DND-41 (cell line): ENCODE measurements around the gene TCP11.

ENCODE experiments used
- ATAC-seq: fragments of 200-7000 bp; cut with Tn5 transposase; 3 replicates; pipeline ENCODE4 v1.9.1; 2021; ENCODE audit warnings: low read depth; ENCODE audit not compliant: insufficient read depth
- DNase-seq: peaks from one replicate; pipeline ENCODE4 v3.0.0-alpha.2; 2020
- H2AFZ ChIP-seq: 2 replicates; pipeline ENCODE4 v1.6.0; 2012; ENCODE audit warnings: low read depth, low read length
- H3K27ac ChIP-seq: 2 replicates; pipeline ENCODE4 v1.5.1; 2012; ENCODE audit warnings: low read length, inconsistent platforms
- H3K27me3 ChIP-seq: fragments of 200-600 bp; sonication (generic); 2 replicates; pipeline ENCODE4 v1.6.0; 2012; ENCODE audit warnings: low read length, mild to moderate bottlenecking, inconsistent platforms; ENCODE audit not compliant: insufficient read depth, poor library complexity
- H3K36me3 ChIP-seq: 2 replicates; pipeline ENCODE4 v1.5.1; 2012; ENCODE audit warnings: low read length, inconsistent platforms; ENCODE audit not compliant: insufficient read depth
- H3K4me1 ChIP-seq: 2 replicates; pipeline ENCODE4 v1.5.1; 2012; ENCODE audit warnings: mild to moderate bottlenecking, low read length; ENCODE audit not compliant: insufficient read depth
- H3K4me2 ChIP-seq: 2 replicates; pipeline ENCODE4 v1.6.0; 2012; ENCODE audit warnings: mild to moderate bottlenecking, moderate library complexity, low read length, inconsistent platforms; ENCODE audit not compliant: insufficient read depth
- H3K4me3 ChIP-seq, 2 experiments: fragments of 200-600 bp in 1 of 2; shearing (Covaris generic) in 1 of 2; 2 replicates each; pipeline ENCODE4 v1.5.1; 2012 to 2016; ENCODE audit warnings: inconsistent platforms in 2 of 2, low read length in 2 of 2, mild to moderate bottlenecking in 2 of 2, low read depth in 1 of 2, moderate library complexity in 1 of 2
- H3K79me2 ChIP-seq: 2 replicates; pipeline ENCODE4 v1.6.0; 2012; ENCODE audit warnings: low read length, inconsistent platforms; ENCODE audit not compliant: insufficient read depth
- H3K9ac ChIP-seq: 2 replicates; pipeline ENCODE4 v1.6.0; 2012; ENCODE audit warnings: low read depth, mild to moderate bottlenecking, inconsistent platforms, low read length, moderate library complexity
- H3K9me3 ChIP-seq: 2 replicates; pipeline ENCODE4 v1.5.1; 2012; ENCODE audit warnings: low read length, moderate library complexity, mild to moderate bottlenecking, inconsistent platforms; ENCODE audit not compliant: insufficient read depth, severe bottlenecking
- H4K20me1 ChIP-seq: 2 replicates; pipeline ENCODE4 v1.6.0; 2012; ENCODE audit warnings: low read length; ENCODE audit not compliant: insufficient read depth
- EZH2 ChIP-seq: IDR thresholded peaks from 3 replicates; pipeline ENCODE4 v1.6.1; 2012; ENCODE audit warnings: borderline replicate concordance, low read depth, mild to moderate bottlenecking, moderate library complexity, low read length, inconsistent platforms; ENCODE audit not compliant: severe bottlenecking
- TF ChIP-seq, protein P1 (sequence below): IDR thresholded peaks from 2 replicates; pipeline ENCODE4 v1.5.1; 2012; ENCODE audit warnings: borderline replicate concordance, low read length, moderate library complexity, mild to moderate bottlenecking; ENCODE audit not compliant: poor library complexity, severe bottlenecking; ENCODE audit errors: extremely low read depth

TCP11 gene

DNA sequence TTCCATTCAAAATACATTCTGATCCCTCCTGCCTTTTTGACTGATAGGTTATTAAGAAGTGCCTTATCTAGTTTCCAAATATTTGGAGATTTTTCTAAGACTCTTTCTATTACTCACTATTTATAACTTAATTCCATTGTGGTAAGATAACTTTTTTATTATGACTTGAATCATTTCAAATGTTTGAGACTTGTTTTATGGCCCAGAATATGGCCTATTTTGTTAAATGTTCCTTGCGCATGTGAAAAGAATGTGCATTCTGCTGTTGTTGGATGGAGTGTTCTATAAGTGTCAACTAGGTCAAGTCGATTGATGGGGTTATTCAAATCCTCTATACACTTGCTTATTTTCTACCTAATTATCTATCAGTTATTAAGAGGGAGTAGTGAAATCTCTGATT lies 13.1 kb upstream of the TCP11 start:
- H3K9me3 ChIP-seq: no peaks in the 10 kb centered on the region
- TF ChIP-seq, protein P1, sequence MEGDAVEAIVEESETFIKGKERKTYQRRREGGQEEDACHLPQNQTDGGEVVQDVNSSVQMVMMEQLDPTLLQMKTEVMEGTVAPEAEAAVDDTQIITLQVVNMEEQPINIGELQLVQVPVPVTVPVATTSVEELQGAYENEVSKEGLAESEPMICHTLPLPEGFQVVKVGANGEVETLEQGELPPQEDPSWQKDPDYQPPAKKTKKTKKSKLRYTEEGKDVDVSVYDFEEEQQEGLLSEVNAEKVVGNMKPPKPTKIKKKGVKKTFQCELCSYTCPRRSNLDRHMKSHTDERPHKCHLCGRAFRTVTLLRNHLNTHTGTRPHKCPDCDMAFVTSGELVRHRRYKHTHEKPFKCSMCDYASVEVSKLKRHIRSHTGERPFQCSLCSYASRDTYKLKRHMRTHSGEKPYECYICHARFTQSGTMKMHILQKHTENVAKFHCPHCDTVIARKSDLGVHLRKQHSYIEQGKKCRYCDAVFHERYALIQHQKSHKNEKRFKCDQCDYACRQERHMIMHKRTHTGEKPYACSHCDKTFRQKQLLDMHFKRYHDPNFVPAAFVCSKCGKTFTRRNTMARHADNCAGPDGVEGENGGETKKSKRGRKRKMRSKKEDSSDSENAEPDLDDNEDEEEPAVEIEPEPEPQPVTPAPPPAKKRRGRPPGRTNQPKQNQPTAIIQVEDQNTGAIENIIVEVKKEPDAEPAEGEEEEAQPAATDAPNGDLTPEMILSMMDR: no peak
- no peak for TF ChIP-seq EZH2
- H3K4me3 ChIP-seq: no peak overlapping the region
- ATAC-seq: no peak
- no peak overlapping the region for H3K27ac ChIP-seq
- H3K79me2 ChIP-seq: no peaks in the 10 kb centered on the region
- no peaks in the 10 kb centered on the region for H3K36me3 ChIP-seq
- H4K20me1 ChIP-seq: no peaks in the 10 kb centered on the region
- no peak overlapping the region for H2AFZ ChIP-seq
- H3K4me2 ChIP-seq: no peak overlapping the region
- H3K4me1 ChIP-seq: no peaks in the 10 kb centered on the region
- H3K27me3 ChIP-seq: peaks cover 14% of the 10 kb centered on the region
- H3K9ac ChIP-seq: no peak overlapping the region
- no peak for DNase-seq

DNA sequence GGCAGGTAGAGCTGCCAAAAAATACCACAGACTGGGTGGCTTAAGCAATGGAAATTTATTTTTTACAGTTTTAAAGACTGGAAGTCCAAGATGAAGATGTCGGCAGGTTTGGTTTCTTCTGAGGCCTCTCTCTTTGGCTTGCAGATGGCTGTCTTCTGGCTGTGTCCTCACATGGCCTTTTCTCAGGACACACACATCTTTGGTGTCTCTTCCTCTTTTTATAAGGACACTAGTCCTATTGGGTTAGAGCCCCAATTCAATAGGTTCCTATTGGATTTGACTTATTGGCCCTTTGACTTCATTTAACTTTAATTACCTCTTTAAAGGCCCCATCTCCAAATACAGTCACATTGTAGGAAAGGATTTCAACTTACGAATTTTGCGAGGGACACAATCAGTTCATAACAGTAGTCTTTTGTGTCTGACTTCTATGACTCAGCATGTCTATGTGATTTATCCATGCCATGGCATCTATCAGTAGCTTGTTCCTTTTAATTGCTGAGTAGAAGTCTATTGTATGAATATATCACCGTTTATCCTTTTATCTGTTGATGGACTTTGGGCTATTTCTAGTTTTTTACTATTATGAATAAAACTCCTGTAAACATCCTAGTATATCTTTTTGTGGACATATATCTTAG lies 11.0 kb upstream of the TCP11 start:
- H3K4me3 ChIP-seq: no peak overlapping the region
- H3K79me2 ChIP-seq: no peaks in the 10 kb centered on the region
- H4K20me1 ChIP-seq: no peaks in the 10 kb centered on the region
- no peak for DNase-seq
- H3K27ac ChIP-seq: no peak overlapping the region
- H3K36me3 ChIP-seq: no peaks in the 10 kb centered on the region
- H3K9me3 ChIP-seq: no peaks in the 10 kb centered on the region
- no peak overlapping the region for H2AFZ ChIP-seq
- H3K9ac ChIP-seq: no peak overlapping the region
- H3K27me3 ChIP-seq: peaks cover 17% of the 10 kb centered on the region
- no peak overlapping the region for H3K4me2 ChIP-seq
- TF ChIP-seq EZH2: no peak
- TF ChIP-seq, protein P1: no peak
- no peak for ATAC-seq
- no peaks in the 10 kb centered on the region for H3K4me1 ChIP-seq

DNA sequence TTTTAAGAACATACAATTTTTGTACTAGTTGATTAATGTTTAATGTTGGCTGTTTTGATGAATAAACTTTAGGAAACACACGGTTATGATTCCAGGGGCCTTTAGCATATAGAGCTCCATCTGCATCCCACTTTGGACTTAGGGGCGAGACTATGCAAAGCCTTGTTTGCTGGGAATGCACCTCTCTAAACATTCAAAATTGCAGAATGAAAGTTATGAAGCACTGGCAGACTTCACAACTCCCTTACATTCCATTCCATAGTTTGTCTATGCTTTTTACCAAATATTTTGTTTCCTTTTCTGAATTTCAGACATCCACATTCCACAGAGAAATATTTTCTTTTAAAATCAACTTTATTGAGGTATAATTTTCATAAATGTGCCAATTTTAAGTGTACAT lies 10.3 kb upstream of the TCP11 start:
- TF ChIP-seq, protein P1: no peak
- no peak for TF ChIP-seq EZH2
- ATAC-seq: no peak
- Histone ChIP-seq H3K9me3 (no peaks in the 10 kb centered on the region), H2AFZ (no peak overlapping the region), H3K27me3 (peaks cover 17% of the 10 kb centered on the region), H3K9ac (no peak overlapping the region), H4K20me1 (no peaks in the 10 kb centered on the region), H3K4me1 (no peaks in the 10 kb centered on the region), H3K27ac (no peak overlapping the region), H3K36me3 (no peaks in the 10 kb centered on the region), H3K4me2 (no peak overlapping the region), H3K79me2 (no peaks in the 10 kb centered on the region), H3K4me3 (no peak overlapping the region)
- DNase-seq: no peak
